ENCODE results near the gene PDZD7.

The PDZD7 gene

DNA sequence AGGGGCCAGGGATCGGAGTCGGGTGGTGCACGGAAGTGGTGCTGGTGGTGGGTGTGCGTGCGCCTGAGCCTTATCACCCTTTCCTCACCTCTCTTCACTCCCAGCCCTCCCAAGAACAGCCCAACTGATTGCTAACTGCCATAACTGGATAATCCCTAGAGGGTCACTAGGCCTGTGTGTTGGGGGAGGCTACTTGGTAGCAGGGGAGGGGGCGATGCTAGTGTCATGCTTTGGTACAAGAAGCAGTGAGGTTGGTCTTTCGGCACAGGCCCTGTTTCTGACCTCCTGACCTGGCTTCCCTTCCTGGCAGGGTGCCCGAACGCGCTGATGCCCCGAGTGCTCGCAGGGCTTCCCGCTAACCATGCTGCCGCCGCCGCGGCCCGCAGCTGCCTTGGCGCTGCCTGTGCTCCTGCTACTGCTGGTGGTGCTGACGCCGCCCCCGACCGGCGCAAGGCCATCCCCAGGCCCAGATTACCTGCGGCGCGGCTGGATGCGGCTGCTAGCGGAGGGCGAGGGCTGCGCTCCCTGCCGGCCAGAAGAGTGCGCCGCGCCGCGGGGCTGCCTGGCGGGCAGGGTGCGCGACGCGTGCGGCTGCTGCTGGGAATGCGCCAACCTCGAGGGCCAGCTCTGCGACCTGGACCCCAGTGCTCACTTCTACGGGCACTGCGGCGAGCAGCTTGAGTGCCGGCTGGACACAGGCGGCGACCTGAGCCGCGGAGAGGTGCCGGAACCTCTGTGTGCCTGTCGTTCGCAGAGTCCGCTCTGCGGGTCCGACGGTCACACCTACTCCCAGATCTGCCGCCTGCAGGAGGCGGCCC lies 31.5 kb upstream of the PDZD7 start:
- Histone ChIP-seq H3K4me3 (ENCODE audit: low read depth, low read length) (peak overlapping the region; percentile 87), H3K27me3 (no peaks in the 10 kb centered on the region), H3K4me1 (peaks cover 30% of the 10 kb centered on the region), H3K36me3 (no peaks in the 10 kb centered on the region), H3K9me3 (no peaks in the 10 kb centered on the region)
- TF ChIP-seq, protein P1, sequence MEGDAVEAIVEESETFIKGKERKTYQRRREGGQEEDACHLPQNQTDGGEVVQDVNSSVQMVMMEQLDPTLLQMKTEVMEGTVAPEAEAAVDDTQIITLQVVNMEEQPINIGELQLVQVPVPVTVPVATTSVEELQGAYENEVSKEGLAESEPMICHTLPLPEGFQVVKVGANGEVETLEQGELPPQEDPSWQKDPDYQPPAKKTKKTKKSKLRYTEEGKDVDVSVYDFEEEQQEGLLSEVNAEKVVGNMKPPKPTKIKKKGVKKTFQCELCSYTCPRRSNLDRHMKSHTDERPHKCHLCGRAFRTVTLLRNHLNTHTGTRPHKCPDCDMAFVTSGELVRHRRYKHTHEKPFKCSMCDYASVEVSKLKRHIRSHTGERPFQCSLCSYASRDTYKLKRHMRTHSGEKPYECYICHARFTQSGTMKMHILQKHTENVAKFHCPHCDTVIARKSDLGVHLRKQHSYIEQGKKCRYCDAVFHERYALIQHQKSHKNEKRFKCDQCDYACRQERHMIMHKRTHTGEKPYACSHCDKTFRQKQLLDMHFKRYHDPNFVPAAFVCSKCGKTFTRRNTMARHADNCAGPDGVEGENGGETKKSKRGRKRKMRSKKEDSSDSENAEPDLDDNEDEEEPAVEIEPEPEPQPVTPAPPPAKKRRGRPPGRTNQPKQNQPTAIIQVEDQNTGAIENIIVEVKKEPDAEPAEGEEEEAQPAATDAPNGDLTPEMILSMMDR (IDR thresholded peaks at IDR 0.05; ENCODE audit: low read depth, low read length), result peak; percentile 43
- peak; percentile 89 for DNase-seq

DNA sequence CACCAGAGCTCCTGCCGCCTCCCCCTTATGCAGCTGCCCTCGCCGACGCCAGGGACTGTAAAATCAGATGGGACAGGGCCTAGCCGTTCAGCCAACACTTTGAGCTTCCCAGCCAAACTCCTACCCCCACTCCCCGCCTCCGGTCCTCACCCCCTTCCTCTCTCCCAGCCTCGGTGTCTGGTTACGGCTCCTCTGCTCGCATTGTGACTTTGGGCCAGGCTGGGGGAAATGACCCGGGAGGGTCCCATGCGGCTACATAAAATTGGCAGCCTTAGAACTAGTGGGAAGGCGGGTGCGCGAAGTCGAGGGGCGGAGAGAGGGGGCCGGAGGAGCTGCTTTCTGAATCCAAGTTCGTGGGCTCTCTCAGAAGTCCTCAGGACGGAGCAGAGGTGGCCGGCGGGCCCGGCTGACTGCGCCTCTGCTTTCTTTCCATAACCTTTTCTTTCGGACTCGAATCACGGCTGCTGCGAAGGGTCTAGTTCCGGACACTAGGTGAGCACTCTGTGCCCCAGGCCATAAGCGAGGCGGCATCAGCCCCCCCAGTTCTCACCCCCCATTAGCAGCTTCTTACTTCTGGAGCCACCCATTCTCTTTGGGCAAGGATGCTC lies 30.8 kb upstream of the PDZD7 start, which contains the start of gene KAZALD1:
KAZALD1 (plus strand) TSS at position 366 of the 608 bp plus-strand sequence. CDS start 604 bp downstream, outside the sequence.
- Histone ChIP-seq H3K36me3 (no peaks in the 10 kb centered on the region), H3K9me3 (no peaks in the 10 kb centered on the region), H3K27me3 (no peaks in the 10 kb centered on the region), H3K4me1 (peaks cover 30% of the 10 kb centered on the region), H3K4me3 (ENCODE audit: low read depth, low read length) (peak within 1 kb of the TSS; percentile 87)
- TF ChIP-seq, protein P1 (IDR thresholded peaks at IDR 0.05; ENCODE audit: low read depth, low read length), result no peak
- DNase-seq, result no peak

DNA sequence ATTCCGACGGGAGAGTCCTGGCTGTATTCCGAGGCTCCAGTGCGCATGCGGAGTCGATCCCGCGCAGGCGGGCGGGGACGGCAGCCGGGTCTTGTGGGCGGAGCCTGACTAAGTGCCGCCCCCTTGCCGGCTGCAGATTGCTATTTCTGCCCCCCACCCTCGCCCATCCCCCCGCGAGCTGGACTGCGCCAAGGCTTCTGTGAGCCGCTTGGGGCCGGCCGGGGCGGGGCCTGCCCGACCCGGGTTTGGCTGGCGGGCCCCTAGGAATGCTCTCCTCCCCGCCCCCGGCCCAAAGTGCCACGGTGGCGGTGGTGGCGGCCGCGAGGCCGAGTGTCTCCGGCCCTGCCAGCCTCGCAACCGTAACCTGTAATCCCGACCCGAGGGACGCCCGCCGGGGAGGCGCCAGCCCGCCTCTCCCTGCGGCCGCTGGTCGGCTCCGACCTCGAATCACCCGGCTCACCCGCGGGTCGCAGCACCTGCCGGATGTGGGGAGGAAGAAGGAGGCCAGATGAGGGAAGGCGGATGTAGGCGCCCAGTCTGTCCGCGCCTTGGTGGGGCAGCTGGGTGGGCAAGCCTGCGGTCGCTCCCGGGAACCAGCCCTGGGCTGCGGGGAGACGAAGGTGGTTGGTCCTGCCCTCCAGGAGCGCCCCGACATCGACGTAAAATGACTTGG lies 30.2 kb upstream of the PDZD7 start:
- H3K4me1 ChIP-seq, result peaks cover 30% of the 10 kb centered on the region
- TF ChIP-seq, protein P1 (IDR thresholded peaks at IDR 0.05; ENCODE audit: low read depth, low read length), result no peak
- peak overlapping the region; percentile 87 for H3K4me3 ChIP-seq (ENCODE audit: low read depth, low read length)
- H3K36me3 ChIP-seq, result no peaks in the 10 kb centered on the region
- H3K27me3 ChIP-seq, result no peaks in the 10 kb centered on the region
- no peaks in the 10 kb centered on the region for H3K9me3 ChIP-seq
- peak; percentile 99 for DNase-seq

DNA sequence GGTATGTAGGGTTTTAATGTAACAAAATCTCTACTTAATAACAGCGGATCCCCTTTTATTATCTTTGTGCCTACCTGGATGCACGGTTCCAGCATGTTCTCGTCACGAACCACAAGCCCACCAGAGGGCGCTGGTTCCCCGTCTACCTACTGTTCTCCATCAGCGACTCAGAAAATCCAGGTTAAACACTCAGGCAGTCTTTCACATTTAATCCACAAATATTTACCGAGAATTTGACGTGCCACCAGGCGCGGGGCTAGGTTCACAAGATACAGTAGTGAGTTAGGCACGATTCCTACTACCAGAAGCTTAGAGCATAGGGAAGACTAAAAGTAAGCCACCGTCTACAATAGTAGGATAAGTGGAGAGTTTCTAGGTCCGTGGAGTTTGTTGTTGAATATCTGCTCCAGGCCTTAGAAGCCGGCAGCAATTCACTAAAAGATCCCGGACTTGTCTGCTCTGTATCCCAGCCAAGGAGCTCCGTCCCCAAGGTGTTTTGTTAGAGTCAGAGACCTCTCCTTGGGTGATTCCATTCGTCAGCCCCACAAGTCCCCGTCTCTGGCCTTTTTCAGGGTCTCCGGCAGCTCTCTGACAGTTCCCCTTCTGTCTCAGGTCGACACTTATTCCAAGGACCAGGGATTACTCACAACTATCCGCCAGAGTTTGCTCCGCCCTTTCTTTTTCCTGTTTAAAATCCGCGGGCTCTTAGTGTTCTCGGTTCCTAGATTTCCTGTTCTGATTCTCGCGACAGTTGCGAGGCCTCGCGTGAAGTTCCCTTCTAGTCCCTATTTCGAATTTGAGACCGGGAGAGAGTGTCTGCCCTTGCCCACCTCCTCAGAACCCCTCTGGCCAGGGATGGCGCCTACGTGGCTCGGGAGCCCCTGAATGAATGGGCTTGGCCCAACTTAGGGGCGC lies 29.4 kb upstream of the PDZD7 start:
- H3K9me3 ChIP-seq, result no peaks in the 10 kb centered on the region
- TF ChIP-seq, protein P1 (IDR thresholded peaks at IDR 0.05; ENCODE audit: low read depth, low read length), result peak; percentile 92
- H3K4me3 ChIP-seq (ENCODE audit: low read depth, low read length), result peak overlapping the region; percentile 87
- peaks cover 24% of the 10 kb centered on the region for H3K4me1 ChIP-seq
- H3K36me3 ChIP-seq, result no peaks in the 10 kb centered on the region; the same call in 1 of the 2 replicates
- peak; percentile 90 for DNase-seq
- H3K27me3 ChIP-seq, result no peaks in the 10 kb centered on the region

DNA sequence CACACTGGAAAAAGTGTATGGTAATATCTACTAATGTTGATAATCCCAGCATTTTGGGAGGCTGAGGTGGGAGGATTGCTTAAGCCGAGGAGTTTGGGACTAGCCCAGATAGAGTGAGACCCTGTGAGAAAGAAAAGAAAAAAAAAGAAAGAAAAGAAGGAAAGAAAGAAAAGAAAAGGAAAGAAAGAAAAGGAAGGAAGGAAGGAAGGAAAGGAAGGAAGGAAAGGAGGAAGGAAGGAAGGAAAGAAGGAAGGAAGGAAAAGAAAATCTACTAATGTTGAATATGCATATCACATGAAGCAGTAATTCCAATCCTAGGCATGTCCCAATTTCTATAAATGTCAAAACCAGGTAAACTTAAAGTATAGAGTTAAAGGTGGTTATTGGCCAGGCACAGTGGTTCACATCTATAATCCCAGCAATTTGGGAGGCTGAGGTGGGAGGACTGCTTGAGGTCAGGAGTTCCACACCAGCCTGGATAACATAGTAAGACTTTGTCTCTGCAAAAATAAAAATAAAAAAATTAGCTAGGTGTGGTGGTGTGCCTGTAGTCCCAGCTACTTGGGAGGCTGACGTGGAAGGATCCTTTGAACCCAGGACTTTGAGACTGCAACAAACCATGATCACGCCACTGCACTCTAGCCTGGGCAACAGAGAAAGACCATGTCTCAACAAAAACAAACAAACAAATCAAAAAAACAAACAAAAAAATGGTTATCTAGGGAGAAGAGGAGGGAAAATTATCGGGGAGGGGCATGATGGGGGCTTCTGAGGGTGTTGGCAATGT lies 25.6 kb upstream of the PDZD7 start:
- Histone ChIP-seq H3K9me3 (no peaks in the 10 kb centered on the region), H3K36me3 (no peaks in the 10 kb centered on the region; the same call in 1 of the 2 replicates), H3K4me3 (ENCODE audit: low read depth, low read length) (no peak overlapping the region), H3K4me1 (no peaks in the 10 kb centered on the region), H3K27me3 (no peaks in the 10 kb centered on the region)
- TF ChIP-seq, protein P1 (IDR thresholded peaks at IDR 0.05; ENCODE audit: low read depth, low read length), result no peak
- DNase-seq, result no peak

Measured in BE2C (cell line).